Amniotic stem cell (primary cell): ENCODE data around the gene LSM5.

Experiments
- DNase-seq: peaks from one replicate; lab custom pipeline; 2025; lab: John Stamatoyannopoulos, UW

The LSM5 gene

GRCh38 chr7:32490127-32490796, at the start of gene LSM5:
LSM5 (minus strand) TSS chr7:32490380; CDS start chr7:32490365, 15 bp downstream.
- DNase-seq = peak; percentile 93

GRCh38 chr7:32539366-32539765, 49.2 kb upstream of the LSM5 start:
- no peak for DNase-seq

- no peak for DNase-seq
Observed at GRCh38 chr7:32537760-32538159, 47.6 kb upstream of the LSM5 start.

- DNase-seq = no peak
Observed at GRCh38 chr7:32536585-32536984, 46.4 kb upstream of the LSM5 start.

GRCh38 chr7:32536016-32536415, 45.8 kb upstream of the LSM5 start:
- no peak for DNase-seq

GRCh38 chr7:32535162-32535702, 45.1 kb upstream of the LSM5 start:
- DNase-seq = no peak

- no peak for DNase-seq
Observed at GRCh38 chr7:32533276-32534029, 43.3 kb upstream of the LSM5 start.

- no peak for DNase-seq
Observed at GRCh38 chr7:32532716-32533115, 42.5 kb upstream of the LSM5 start.

- DNase-seq = no peak
Observed at GRCh38 chr7:32532086-32532485, 41.9 kb upstream of the LSM5 start.

- DNase-seq = no peak
Observed at GRCh38 chr7:32531402-32531801, 41.2 kb upstream of the LSM5 start.

- DNase-seq = no peak
Observed at GRCh38 chr7:32525839-32526238, 35.7 kb upstream of the LSM5 start.

GRCh38 chr7:32524631-32525030, 34.5 kb upstream of the LSM5 start:
- DNase-seq = no peak

- DNase-seq = no peak
Observed at GRCh38 chr7:32522746-32523530, 32.8 kb upstream of the LSM5 start.

GRCh38 chr7:32519763-32520162, 29.6 kb upstream of the LSM5 start:
- no peak for DNase-seq

- DNase-seq = no peak
Observed at GRCh38 chr7:32518534-32519140, 28.5 kb upstream of the LSM5 start.

- DNase-seq = no peak
Observed at GRCh38 chr7:32516551-32517100, 26.4 kb upstream of the LSM5 start.

- no peak for DNase-seq
Observed at GRCh38 chr7:32515890-32516550, 25.8 kb upstream of the LSM5 start.

GRCh38 chr7:32513210-32513609, 23.0 kb upstream of the LSM5 start:
- DNase-seq = no peak

GRCh38 chr7:32511791-32512190, 21.6 kb upstream of the LSM5 start:
- DNase-seq = no peak

- no peak for DNase-seq
Observed at GRCh38 chr7:32507414-32507813, 17.2 kb upstream of the LSM5 start.
